Subcutaneous abdominal adipose tissue (tissue), 5 donors: ENCODE data around the gene HSD11B1L.
A peak's percentile ranks its signal among the peaks of the same experiment; 100 is the strongest.

Source experiments
- H3K27ac ChIP-seq: one replicate; pipeline ENCODE4 v1.7.0; 2013; ENCODE audit warnings: low read depth, mild to moderate bottlenecking, inconsistent platforms, low read length, moderate library complexity
- H3K27me3 ChIP-seq, 5 donors: one replicate each; pipeline ENCODE4 v1.7.0; 2013; ENCODE audit warnings: low read length in 5 of 5, inconsistent platforms in 1 of 5; ENCODE audit not compliant: control insufficient read depth in 5 of 5, insufficient read depth in 4 of 5
- H3K36me3 ChIP-seq, 5 donors: one replicate each; pipeline ENCODE4 v1.7.0; 2013; ENCODE audit warnings: low read length in 5 of 5; ENCODE audit not compliant: control insufficient read depth in 5 of 5, insufficient read depth in 5 of 5
- H3K4me1 ChIP-seq, 5 donors: one replicate each; pipeline ENCODE4 v1.7.0; 2013; ENCODE audit warnings: low read length in 5 of 5, mild to moderate bottlenecking in 3 of 5, moderate library complexity in 1 of 5; ENCODE audit not compliant: control insufficient read depth in 5 of 5, insufficient read depth in 5 of 5
- H3K4me3 ChIP-seq, 5 donors: one replicate each; pipeline ENCODE4 v1.7.0; 2013; ENCODE audit warnings: low read length in 5 of 5, low read depth in 1 of 5
- H3K9ac ChIP-seq, 5 donors: one replicate each; pipeline ENCODE4 v1.7.0; 2013; ENCODE audit warnings: low read length in 5 of 5, mild to moderate bottlenecking in 4 of 5, moderate library complexity in 3 of 5
- H3K9me3 ChIP-seq, 5 donors: one replicate each; pipeline ENCODE4 v1.7.0; 2013; ENCODE audit warnings: low read length in 5 of 5; ENCODE audit not compliant: control insufficient read depth in 5 of 5
- donor health status: healthy.
- donor health status: healthy.
- donor health status: healthy.
- donor health status: healthy.
- donor health status: healthy.

The HSD11B1L gene

DNA sequence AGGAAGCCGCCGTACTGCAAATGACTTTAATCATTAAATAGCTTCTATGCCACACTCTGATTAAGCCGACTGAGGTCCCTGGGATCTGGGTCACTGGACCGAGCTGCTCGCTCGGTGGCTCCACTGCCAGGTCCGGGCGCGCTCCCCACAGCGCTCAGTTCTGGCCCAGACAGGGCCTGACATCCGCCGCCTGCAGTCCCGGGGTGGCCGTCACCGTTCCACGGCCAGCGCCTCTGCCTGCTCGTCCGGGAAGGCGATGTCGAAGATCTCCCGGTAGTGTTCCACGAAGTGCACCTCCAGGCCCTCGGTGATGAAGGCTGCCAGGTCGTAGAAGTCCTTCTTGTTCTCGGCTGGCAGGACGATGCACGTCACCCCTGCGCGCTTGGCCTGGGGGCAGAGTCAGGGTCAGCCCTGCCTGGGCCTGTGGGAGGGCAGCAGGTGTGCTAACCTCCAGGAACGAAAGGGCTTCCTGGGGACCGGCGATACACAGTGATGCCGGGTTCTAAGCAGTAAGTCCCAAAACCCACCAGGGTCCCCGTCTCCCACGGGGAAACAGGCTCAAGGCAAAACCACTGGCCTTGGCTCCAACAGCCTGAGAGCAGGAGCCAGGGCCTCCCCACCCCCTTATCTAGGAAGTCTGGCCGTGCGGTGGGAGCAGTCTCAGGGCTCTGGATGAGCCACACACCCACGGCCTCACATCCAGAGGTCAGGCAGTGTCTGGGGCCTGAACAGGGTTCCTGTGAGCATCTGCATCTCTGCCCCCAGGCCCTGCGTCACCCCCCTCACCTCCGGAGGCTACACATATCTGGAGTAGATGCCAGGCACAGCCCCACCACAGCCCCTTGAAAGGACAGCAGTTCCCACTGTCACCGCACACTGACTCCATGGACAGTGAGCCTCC is 11.2 kb downstream of the HSD11B1L start:
- peak overlapping the region; percentile 46 for H3K27ac ChIP-seq
- peaks cover 0 to 55% (median 53%) of the 10 kb centered on the region in 5 donors for H3K36me3 ChIP-seq
- no peaks in the 10 kb centered on the region for H3K9me3 ChIP-seq
- no peaks in the 10 kb centered on the region for H3K27me3 ChIP-seq
- H3K4me3 ChIP-seq: peak overlapping the region in 2 of 5 donors; percentile 83 to 88
- peak overlapping the region in 1 of 5 donors; percentile 81 for H3K9ac ChIP-seq
- H3K4me1 ChIP-seq: peaks cover 0 to 33% (median 28%) of the 10 kb centered on the region in 5 donors

DNA sequence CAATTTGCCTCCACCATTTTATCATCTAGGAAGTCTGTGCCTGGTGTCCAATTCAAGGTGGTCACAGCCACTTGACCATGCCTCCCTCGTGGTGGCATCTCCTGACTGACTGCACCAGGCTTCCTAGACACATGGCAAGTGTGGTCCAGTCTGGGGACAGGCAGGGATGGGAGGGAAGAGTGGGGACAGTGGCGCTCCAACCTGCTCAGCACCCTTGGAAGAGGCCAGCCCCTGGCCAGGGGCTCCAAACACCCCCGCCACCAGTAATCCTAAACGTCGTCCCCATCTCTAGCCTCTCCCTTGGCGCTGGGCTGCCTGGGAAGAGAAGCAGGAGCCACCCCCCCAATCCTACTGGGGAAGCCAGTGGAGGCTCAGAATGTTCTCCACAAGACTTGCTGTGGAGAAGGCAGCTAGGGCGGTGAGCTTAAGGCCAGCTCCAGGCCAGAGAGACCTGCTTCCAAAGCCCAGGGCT is 11.9 kb downstream of the HSD11B1L start:
- Histone ChIP-seq H3K36me3 (peaks cover 0 to 61% (median 56%) of the 10 kb centered on the region in 5 donors), H3K9me3 (no peaks in the 10 kb centered on the region), H3K9ac (peak overlapping the region in 1 of 5 donors; percentile 81), H3K4me1 (peaks cover 0 to 28% (median 23%) of the 10 kb centered on the region in 5 donors), H3K4me3 (no peak overlapping the region), H3K27me3 (no peaks in the 10 kb centered on the region), H3K27ac (peak overlapping the region; percentile 46)

- Histone ChIP-seq H3K4me1 (peaks cover 0 to 28% (median 23%) of the 10 kb centered on the region in 5 donors), H3K27me3 (no peaks in the 10 kb centered on the region), H3K9me3 (no peaks in the 10 kb centered on the region), H3K4me3 (no peak overlapping the region), H3K36me3 (peaks cover 0 to 66% (median 61%) of the 10 kb centered on the region in 5 donors), H3K9ac (no peak overlapping the region), H3K27ac (peak overlapping the region; percentile 46)
These were observed 12.7 kb downstream of the HSD11B1L start for GRCh38 chr19:5693195-5694166.

DNA sequence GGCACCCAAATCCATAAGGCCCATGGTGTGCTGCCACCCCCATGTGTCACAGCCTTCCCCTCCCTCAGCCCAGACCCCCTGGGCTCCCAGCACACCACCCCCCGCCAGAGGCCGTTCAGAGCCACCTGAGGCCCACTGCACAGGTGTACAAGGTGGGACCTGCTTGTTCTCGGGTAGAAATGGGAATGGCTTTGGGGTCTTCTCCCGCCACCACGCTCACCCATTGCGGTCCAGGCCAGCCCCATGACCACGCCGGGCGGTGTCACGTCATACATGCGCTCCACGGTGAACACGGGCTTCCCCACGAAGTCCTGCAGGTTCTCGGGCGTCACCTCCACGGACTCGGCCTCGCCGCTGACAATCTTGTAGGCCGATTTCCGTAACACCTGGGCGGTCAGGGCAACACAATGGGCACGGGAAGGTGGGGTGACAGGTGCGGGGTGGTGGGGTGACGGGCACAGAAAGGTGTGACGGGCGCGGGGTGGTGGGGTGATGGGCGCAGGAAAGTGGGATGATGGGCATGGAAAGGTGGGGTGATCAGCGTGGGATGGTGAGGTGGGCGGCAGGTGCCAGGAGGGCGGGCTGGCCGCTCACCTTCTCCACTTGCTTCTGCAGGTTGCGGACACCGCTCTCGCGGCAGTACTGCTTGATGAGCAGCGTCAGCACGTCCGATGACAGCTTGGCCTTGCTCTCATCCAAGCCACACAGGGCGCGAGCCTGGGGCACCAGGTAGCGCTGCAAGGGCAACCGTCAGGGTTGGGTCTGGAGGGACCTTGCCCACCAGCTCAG is 13.5 kb downstream of the HSD11B1L start:
- H3K4me1 ChIP-seq: peaks cover 0 to 28% (median 23%) of the 10 kb centered on the region in 5 donors
- H3K4me3 ChIP-seq: no peak overlapping the region
- no peak overlapping the region for H3K9ac ChIP-seq
- no peaks in the 10 kb centered on the region for H3K27me3 ChIP-seq
- no peak overlapping the region for H3K27ac ChIP-seq
- H3K9me3 ChIP-seq: no peaks in the 10 kb centered on the region
- peaks cover 0 to 75% (median 69%) of the 10 kb centered on the region in 5 donors for H3K36me3 ChIP-seq

GRCh38 chr19:5694956-5695648 is 14.3 kb downstream of the HSD11B1L start:
- Histone ChIP-seq H3K27ac (no peak overlapping the region), H3K27me3 (no peaks in the 10 kb centered on the region), H3K9me3 (no peaks in the 10 kb centered on the region), H3K36me3 (peaks cover 0 to 79% (median 71%) of the 10 kb centered on the region in 5 donors), H3K4me1 (peaks cover 0 to 26% (median 19%) of the 10 kb centered on the region in 5 donors), H3K4me3 (no peak overlapping the region), H3K9ac (no peak overlapping the region)

DNA sequence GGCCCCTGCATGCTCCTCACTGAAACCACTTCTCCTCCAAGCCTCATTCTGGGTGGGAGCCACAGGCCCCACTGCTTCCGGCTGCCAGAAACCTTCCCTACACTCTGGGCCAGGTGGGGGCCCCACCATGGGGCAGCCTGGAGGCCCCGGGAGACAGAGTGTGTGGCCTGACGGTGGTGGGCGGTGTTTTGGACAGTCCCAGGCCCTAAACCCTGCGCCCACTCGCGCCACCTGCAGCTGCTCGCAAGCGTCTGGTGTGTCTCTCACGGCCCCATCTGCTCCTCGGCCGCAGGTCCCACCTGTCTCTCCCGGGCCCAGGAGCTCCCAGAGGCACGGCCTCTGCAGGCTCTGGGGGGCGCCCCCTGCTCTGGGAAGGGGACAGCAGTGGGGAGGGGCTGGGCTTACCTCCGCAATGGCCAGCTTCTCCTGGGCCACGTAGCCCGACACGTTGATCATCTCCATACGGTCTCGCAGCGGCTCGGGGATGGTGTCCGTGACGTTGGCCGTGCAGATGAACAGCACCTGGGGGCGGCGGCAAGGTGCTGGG is 14.9 kb downstream of the HSD11B1L start:
- Histone ChIP-seq H3K9ac (no peak overlapping the region), H3K27ac (no peak overlapping the region), H3K4me3 (no peak overlapping the region), H3K9me3 (no peaks in the 10 kb centered on the region), H3K27me3 (no peaks in the 10 kb centered on the region), H3K36me3 (peaks cover 0 to 86% (median 76%) of the 10 kb centered on the region in 5 donors), H3K4me1 (peaks cover 0 to 23% (median 16%) of the 10 kb centered on the region in 5 donors)

GRCh38 chr19:5696196-5697021 is 15.6 kb downstream of the HSD11B1L start:
- Histone ChIP-seq H3K4me1 (peaks cover 0 to 16% (median 9%) of the 10 kb centered on the region in 5 donors), H3K4me3 (no peak overlapping the region), H3K27me3 (no peaks in the 10 kb centered on the region), H3K36me3 (peaks cover 0 to 92% (median 81%) of the 10 kb centered on the region in 5 donors), H3K9ac (no peak overlapping the region), H3K9me3 (no peaks in the 10 kb centered on the region), H3K27ac (no peak overlapping the region)
